ENCODE measurements around the gene COPA.

Gene COPA

DNA sequence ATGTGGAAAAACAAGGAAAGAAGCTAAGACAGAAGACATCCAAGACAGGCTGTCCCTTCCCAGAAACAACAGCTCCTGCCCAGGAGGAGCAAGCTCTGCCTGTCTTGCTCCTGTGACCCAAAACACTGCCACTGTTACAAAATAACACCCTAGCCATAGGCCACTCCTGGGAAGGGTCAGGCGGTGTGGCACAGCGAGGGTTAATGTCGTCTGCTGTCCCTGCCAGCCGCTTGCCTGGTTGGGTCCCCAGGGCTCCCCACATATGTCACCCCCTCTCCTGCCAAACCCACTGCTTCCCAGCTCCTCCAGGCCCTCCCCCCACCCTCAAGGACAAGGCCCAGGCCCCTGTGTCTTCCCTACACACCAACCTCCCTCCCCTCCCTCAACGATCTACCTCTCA, 20.0 kb upstream of the COPA start:
- DNase-seq (ENCODE audit: low read depth in 2 of 2): no peak

DNA sequence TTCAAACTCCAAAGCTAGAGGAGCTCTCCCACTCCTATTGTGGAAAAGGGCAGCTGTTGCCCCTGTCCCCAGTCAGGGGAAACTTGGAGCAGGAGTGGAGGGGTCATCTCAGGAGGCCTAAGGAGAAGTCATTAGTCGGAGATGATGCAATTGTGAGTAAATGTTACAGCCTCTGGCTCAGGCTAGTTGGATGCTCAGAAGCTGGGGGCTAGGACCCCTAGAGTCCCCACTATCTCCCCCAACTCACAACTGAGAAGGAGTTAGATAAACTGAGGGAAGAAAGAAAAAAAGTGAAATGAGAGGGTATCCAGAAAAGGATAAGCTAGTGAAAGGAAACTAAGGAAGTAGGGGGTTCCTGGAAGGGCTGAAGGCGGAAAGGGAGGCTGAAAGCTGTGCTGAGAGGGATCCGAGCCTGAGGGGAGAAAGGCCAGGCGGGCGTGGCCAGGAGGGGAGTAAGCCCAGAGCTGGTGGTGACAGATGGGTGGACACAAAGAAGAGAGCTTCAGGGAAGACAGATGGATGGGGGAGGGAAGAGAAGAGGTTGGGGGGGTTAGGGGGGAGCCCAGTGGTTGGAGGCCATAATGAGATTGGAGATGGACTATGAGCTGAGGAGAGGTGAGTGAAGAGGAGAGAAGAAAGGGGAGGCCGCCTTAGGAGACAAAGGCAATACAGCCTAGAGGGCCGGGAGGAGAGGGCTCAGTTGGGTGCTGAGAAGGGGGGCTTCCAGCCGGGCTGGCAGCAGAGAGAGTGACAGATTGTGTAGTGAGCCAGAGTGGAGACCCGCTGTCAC, 19.3 kb upstream of the COPA start:
- DNase-seq (ENCODE audit: low read depth in 2 of 2): no peak

DNA sequence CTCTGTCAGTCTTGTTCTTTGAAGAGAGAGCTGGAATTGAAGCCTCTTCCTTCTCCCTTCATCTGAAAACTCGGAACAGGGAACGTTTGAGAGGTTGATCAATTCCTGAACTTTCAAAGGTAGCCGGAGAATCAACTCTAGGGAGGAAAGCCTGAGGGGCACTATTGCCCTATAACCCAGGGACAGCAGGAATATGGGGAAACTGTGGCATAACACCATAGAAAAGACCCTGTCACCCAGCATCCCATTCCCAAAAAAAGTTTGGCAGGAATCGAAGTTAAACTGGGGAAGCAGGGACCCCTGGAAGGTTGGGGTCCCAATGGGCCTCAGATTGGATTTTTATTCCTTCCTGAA, 18.7 kb upstream of the COPA start:
- no peak for DNase-seq (ENCODE audit: low read depth in 2 of 2)

DNA sequence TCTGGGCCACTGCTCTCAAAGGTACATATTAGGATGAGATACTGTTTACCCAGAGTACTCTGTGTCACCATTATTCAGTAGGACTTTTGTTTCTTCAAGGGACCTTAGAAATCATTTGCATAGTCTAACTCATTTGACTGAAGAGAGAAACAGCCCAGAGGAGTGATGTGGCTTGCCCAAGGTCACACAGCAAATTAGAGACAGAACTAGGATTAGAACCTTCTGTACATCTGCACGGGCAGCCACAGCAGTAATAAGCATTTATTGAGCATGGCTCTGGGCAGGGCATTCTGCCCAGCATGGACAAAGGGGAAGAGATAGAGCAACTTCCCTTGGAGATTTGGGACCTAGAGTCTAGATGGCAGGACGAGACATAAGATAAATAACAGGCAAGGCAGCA, 18.1 kb upstream of the COPA start:
- no peak for DNase-seq (ENCODE audit: low read depth in 2 of 2)

DNA sequence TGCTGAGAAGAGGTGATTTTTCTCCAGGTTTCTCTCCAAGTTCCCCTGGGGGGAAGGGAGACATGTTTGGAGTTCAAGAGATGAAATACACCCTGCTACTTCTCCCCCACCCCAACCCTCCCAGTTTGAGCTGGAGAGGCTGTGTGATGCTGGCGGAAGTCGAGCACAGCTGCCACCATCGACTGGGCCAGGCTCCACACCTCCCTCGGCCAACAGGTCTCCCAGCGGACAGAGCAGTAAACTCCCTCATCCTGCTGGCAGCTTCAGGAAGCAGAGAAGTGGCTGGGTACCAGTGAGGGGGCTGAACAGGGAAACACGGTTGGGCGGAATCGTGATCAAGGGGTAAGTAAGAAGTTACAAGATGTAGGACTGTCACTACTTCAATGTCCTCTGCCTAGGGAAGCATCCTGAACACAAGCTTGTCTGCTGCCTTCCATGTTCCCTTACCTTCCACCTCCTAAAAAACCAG, 17.2 kb upstream of the COPA start:
- no peak for DNase-seq (ENCODE audit: low read depth in 2 of 2)

DNA sequence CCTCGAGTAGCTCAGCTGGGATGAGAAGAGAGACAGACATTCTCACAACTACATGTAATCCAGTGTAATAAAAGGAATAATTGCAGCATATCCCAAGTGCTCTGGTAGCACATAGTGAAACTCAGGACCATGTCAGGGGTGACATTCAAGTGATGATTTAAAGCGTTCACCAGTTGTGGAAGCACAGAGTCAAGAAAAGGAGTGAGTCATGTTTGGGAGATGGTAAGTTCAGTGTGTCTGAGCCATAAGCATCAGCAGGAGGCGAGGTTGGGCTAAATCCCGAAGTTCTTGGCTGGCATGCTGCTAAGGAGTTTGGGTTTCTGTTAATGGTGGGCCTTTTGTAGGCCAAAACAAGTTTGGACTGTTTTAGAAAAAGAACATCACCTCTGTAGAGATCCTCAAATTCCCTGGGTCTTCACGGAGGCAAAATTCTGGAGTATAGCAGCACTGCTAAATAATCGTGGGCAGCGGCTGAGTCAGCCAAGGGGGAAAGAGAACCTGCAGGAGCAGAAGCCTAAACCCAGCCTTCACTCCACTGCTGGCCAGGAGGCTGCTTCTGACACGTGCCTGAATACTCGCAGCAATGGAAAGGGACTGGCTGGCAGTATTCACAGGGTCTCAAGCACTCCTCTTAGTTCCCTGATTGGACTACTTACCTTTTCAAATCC, 16.6 kb upstream of the COPA start:
- no peak for DNase-seq (ENCODE audit: low read depth in 2 of 2)

DNA sequence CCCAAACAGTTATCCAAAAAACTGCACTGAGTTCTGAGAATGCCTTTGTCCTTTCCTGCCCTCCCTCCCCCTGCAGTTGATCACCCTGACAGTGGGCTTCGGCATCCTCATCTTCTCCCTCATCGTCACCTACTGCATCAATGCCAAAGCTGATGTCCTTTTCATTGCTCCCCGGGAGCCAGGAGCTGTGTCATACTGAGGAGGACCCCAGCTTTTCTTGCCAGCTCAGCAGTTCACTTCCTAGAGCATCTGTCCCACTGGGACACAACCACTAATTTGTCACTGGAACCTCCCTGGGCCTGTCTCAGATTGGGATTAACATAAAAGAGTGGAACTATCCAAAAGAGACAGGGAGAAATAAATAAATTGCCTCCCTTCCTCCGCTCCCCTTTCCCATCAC, 15.0 kb upstream of the COPA start:
- DNase-seq (ENCODE audit: low read depth in 2 of 2): no peak

DNA sequence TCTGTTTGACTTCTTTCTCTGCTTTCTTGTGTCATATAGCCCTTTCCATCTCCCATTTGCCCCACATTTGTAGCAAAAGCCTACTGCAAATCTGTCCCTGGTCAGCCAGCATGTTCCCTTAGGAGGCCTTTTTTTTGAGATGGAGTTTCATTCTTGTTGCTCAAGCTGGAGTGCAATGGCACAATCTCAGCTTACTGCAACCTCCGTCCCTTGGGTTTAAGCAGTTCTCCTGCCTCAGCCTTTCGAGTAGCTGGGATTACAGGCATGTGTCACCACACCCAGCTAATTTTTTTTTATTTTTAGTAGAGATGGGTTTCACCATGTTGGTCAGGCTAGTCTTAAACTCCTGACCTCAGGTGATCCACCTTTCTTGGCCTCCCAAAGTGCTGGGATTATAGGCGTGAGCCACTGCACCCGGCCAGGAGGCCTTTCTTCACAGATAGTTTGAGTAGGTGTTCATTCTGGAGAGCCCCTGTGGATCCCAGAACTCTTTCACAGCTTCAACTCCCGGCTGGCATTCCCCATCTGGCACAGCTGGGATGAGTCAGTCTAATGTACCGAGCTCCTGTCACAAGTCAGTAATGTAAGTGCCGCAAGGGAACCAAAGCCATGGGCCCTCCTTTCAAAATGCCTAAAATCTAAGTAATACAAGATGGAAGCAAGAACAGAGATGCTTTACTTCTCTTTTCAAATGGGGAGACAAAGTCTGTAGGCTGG, 14.4 kb upstream of the COPA start:
- DNase-seq (ENCODE audit: low read depth in 2 of 2): no peak

DNA sequence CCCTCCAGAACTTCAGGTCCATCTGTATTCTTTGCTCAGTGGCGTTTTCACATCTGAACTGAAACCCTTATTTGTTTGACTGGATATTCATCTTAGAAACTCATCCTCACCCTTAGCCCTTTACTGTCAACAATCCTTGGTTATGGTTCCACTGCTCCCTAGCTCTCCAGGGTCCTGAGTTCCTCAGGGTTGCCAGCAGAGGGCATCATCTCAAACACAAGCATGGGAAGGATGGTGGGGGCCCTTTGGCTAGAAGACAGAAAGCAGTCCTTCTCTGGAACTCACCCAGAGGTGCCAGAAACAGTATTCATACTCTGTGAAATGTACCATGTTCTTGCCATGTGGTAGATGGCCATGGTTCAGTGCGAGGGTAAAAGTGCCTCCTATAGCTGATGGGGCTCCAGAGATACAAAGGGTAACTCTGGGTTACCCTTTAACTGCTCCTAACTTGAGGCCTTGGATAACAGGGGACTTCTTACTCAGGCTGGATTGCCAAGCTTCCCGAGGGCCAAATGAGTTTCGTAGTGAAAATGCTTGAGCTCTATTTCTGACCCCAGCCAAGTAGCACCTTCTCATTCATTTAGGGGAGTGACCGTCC, 11.4 kb upstream of the COPA start:
- DNase-seq (ENCODE audit: low read depth in 2 of 2): no peak

DNA sequence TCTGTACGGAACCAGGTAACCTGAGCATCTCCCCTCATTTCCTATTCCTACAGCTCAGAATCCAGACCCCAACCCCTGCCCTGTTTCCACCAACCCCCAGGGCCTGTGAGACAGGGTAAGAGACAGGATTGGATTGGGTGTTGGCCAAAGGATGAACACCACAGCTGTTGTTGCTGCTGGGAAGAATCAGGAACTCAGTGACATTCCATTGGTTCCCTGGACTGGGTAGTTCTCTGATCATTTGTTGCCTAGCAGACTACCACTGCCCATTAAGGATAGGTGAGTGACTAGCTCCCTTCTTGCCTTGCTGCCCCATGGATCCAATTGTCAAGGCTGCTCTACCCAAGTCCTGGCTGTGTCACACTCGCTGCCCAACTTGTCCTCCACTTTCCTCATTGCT, 10.2 kb upstream of the COPA start:
- no peak for DNase-seq (ENCODE audit: low read depth in 2 of 2)

DNA sequence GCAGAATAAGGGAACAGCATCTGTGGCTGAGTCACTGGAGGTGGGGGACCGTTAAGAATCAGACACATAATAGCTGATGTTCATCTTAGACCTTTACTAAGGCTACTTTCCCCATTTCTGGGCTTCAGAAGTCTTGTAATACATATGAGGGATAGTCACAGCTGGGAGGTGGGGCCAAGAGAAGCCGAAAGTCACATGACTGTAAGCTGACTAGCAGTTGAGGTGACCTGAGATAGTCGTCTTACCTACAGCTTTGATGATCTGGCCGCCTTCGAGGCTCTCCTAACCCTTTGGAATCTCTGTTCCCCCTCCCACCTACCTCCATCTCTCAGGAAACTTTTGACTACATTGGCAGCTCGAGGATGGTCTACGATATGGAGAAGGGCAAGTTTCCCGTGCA, 9.5 kb upstream of the COPA start:
- no peak for DNase-seq (ENCODE audit: low read depth in 2 of 2)

DNA sequence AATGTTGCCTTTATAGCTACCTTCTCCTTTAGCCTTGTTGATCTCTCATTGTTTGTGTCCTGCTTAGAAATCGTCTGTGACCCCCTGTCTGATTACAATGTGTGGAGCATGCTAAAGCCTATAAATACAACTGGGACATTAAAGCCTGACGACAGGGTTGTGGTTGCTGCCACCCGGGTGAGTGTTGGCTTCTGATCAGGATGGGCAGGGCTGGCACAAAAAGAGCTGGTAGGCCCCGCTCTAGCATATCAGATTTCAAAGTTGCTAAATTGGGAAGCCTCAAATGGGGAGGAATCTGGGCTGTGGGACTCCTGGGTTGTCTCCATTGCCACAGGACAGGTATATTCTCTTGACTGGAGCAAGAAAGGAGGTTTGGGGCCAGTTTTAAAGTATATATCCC, 8.6 kb upstream of the COPA start:
- DNase-seq (ENCODE audit: low read depth in 2 of 2): no peak

DNA sequence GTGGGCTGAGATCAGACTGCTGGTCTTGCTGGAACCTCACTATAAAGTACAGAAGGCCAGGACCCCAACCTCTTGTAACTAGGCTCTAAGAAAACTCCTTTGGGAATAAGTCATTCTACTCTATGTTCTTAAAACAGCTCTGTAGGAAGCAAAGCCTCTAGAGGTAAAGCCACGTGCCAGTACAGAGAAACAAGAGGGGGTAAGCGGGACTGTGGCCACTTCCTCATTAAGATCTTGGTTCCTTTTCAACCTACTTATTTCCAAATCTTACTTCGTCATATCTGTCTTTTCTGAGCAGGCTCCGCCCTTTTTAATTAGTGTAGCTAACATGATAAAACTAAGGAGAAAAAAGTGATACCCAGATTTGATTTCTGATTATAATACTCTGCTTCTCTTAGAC, 3.9 kb upstream of the COPA start:
- DNase-seq (ENCODE audit: low read depth in 2 of 2): no peak

DNA sequence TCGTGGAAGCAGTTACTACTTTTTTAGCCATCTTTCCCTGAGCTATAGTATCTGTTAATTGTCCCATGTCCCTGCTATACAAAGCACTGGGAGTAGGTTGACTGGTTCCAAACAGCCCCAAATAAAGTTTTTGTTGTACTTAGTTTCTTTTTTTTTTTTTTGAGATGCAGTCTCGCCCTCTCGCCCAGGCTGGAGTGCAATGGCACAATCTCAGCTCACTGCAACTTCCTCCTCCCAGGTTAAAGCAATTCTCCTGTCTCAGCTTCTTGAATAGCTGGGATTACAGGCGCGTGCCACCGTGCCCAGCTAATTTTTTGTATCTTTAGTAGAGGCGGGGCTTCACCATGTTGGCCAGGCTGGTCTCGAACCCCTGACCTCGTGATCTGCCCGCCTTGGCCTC, 3.4 kb upstream of the COPA start:
- DNase-seq (ENCODE audit: low read depth in 2 of 2): no peak

DNA sequence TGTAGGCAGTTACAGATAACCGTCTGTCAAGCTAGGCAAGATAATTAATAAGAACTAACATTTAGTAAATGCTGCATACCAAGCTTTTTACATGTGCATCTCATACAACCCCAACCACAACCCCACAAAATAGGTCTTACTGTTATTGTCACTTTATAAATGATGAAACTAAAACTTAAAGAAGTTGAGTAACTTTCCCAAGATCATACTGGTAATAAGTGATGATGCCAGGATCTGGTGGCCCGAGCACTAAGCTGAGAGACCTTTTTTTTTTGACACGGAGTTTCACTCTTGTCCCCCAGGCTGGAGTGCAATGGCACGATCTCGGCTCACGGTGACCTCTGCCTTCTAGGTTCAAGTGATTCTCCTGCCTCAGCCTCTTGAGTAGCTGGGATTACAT, 1.9 kb upstream of the COPA start:
- DNase-seq (ENCODE audit: low read depth in 2 of 2): no peak

DNA sequence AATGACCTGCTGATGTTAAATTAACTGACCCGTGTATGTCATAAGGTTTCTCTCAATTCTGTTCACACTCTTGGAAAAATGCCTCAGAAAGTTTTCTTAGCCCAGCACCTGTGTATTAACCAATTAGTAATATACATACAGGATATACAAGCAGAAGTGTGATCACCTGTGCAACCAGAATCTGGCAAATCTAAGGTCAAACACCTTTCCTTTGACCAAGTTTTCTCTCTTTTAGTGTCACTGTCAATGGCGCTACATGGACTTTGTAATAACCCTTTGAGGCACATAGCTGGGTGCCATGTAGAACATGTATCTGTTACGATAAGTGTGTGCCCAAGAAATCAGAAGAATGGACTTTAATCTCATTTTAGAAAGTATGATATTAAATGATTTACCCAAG, 1.2 kb upstream of the COPA start:
- DNase-seq (ENCODE audit: low read depth in 2 of 2): no peak

DNA sequence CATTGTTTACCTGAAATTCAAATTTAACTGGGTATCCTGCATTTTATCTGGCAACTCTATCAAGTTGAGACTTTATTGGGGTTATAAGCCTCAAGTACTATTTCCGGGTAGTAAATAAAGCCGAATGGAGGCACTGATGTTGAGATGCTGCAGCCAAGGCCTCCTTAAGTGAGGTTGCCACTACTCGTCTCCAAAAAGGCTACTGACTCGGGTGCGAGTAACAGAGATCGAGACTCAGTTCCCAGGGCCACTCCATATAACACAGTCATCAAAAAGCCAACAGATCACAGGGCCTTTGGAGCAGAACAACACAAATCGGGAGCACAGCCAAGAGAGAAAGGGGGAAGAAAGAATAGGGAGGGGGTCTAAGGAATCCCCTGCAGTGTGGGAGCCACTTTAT, 524 bp downstream of the COPA start:
- DNase-seq (ENCODE audit: low read depth in 2 of 2): no peak

DNA sequence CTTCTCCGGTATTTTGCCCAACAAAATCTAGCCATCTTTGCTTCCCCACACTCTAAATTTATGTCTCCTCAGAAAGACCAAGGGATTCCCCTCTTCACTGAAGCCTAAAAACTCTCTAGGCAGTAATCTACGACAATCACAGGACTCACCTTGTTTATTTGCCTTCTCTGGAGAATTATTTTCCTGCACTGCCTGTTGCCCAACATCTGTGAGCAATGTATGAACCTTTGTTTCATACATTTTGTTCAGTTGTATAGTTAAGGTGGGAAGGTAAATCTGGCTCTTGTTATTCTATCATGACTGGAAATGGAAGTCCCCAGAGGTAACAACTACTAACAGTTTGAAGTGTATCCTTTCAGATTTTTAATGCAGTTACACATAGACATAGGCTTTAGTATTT, 2.2 kb downstream of the COPA start:
- DNase-seq (ENCODE audit: low read depth in 2 of 2): no peak

DNA sequence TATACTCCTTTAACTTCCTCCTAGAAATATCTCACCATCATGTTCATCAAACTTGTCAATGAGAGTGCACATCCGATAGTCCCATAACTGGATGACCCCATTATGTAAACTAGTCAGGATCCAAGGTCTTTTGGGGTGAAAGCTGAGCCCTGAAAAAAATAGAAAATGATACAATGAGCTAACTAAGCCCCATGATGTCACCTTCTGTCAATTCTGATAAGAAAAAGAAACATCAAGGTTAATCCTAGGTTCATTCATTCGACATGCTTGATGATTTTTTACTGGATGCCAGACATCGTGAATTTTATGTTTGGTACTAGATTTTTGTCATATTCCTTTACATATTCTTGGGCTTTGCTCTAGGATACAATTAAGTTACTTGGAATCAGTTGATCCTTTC, 2.9 kb downstream of the COPA start:
- no peak for DNase-seq (ENCODE audit: low read depth in 2 of 2)

DNA sequence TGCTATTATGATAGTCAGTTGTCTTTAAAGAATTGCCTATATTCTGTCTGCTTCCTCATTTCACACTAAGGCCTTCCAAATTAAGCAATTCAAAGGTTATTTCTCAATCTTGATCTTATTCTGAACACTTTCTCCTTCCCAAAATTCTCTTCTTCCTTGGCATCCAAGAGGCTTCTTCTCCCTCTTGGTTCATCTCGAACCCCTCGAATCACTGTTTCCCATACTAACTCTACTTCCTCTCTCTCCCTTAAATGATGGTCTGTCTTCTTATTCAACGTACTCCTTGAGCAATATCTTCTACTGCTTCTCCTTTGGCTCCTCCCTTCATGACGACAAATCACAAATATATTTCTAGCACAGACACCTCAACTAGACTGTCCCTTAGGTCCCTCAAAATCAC, 4.5 kb downstream of the COPA start:
- no peak for DNase-seq (ENCODE audit: low read depth in 2 of 2)

DNA sequence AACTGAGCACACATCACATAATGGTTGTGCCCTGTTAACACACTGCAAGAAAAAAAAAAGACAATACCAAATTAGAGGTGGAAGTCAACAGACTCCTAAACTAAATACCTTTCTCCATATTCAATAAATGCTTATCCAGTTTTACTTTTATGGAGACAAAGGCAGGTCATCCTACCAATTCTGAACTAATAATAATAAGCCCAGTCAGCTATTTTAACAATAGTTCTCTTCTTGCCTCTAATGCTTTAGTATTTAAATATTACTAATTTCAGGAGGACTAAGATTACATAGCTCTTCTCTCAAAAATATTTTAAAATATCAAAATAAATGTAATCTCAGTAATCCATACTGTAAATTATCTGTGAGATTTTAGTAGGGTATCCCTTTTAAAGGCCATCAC, 10.5 kb downstream of the COPA start:
- no peak for DNase-seq (ENCODE audit: low read depth in 2 of 2)

DNA sequence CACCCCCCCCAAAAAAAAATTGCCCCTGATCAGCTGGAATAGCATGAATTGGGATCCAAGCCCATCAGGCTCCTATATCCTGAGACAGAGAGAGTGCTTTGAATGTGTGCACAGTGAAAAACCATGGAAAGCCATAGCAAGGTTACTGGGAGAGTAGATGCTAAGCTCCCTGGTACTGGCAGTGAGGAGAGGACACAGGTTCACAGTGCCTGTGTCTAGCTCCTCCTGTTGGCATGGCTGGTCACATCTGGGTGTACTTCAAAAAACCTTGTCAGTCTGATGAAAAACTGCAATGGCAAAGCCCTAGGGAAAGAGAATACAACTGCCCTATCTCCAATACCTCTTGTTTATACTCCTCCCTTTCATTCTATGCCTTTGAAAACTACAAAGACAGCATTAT, 12.9 kb downstream of the COPA start:
- DNase-seq (ENCODE audit: low read depth in 2 of 2): no peak

DNA sequence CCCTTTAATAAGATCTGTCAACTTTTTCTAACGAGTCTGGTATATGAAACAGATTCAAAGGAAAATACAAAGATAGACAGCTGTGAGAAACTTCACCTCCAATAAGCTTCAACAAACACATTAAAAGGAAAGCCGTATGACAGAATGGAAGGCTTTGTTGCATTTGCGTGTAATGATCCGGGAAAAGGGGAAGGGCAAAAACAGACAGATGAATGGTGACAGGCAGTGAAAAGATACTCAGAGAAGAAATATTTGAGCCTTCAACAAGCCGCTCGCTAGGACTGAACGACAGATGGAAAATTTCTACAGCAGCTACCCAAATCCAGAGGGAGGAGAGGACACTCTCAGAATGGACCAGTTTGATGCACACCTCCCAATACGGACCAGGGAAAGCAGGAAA, 14.9 kb downstream of the COPA start:
- no peak for DNase-seq (ENCODE audit: low read depth in 2 of 2)

Measured in fibroblast of skin of left biceps (primary cell).